BLaER1 treated with 17β-estradiol and CSF1 and Interleukin-3, amounts not matched to agents 10 nM and 100 nM (cell line): ENCODE results near the gene HYPK.
"Not testable (repeated sequence)": the region's sequence is repeated elsewhere in the genome, so short reads cannot be mapped to it uniquely, and the experiment has no call there.

ENCODE experiments used
- H3K27ac ChIP-seq, 11 experiments: shearing (Covaris generic); formaldehyde crosslinking; 2 replicates each; pipeline ENCODE4 v1.8.1; 2022
- H3K27me3 ChIP-seq, 11 experiments: shearing (Covaris generic); formaldehyde crosslinking; 2 replicates each; pipeline ENCODE4 v1.8.1; 2022
- H3K36me3 ChIP-seq, 11 experiments: shearing (Covaris generic); formaldehyde crosslinking; 2 replicates each; pipeline ENCODE4 v1.8.1; 2022
- H3K4me1 ChIP-seq, 10 experiments: shearing (Covaris generic); formaldehyde crosslinking; 2 replicates each; pipeline ENCODE4 v1.8.1; 2022
- H3K4me2 ChIP-seq, 11 experiments: shearing (Covaris generic); formaldehyde crosslinking; 2 replicates each; pipeline ENCODE4 v1.8.1; 2022
- H3K4me3 ChIP-seq, 10 experiments: shearing (Covaris generic); formaldehyde crosslinking; 2 replicates each; pipeline ENCODE4 v1.8.1; 2022
- H3K9ac ChIP-seq, 11 experiments: shearing (Covaris generic); formaldehyde crosslinking; 2 replicates each; pipeline ENCODE4 v1.8.1; 2022
- H3K9me3 ChIP-seq, 11 experiments: shearing (Covaris generic); formaldehyde crosslinking; replicated peaks in 1 of 11; 2 replicates each; pipeline ENCODE4 v1.8.1; 2022
- H4K20me1 ChIP-seq, 11 experiments: shearing (Covaris generic); formaldehyde crosslinking; 2 replicates each; pipeline ENCODE4 v1.8.1; 2022
- Cebpa-rat ChIP-seq, 11 experiments: shearing (Covaris generic); IDR thresholded peaks; 2 replicates each; pipeline ENCODE4 v1.8.1; 2022

The HYPK gene

DNA sequence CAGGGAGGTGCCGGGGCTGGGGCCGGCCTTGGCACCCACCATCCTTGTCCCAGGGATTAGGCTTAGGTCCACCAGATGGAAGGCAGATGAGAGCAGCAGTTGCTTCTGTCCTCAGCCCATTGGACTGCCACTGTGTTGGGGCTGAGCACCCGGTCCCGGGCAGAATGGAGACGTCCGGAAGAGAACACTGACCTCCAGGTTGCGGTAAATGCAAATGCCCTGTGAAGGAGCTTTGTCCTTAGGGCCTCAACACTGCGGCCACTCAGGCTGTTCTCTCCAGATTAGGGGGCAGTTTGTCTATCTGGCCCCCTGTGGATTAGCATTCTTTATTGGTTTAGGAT lies 484 bp upstream of the HYPK start, which contains the start of gene SERINC4:
TSS of gene SERINC4 (minus strand) at position 276 of the 341 bp plus-strand sequence. CDS start at position 42, 234 bp downstream.
- Histone ChIP-seq H3K4me1 (peaks cover 20 to 63% (median 40%) of the 10 kb centered on the region in 10 experiments), H4K20me1 (peaks cover 0 to 40% (median 24%) of the 10 kb centered on the region in 11 experiments; a peak in 19 of 22 replicates), H3K27ac (peak within 1 kb of the TSS; percentile 54 to 88 (median 83)), H3K4me2 (peak within 1 kb of the TSS; percentile 82 to 98 (median 90)), H3K4me3 (peak within 1 kb of the TSS; percentile 80 to 98 (median 90)), H3K36me3 (peaks cover 74 to 92% (median 85%) of the 10 kb centered on the region in 11 experiments), H3K9ac (peak within 1 kb of the TSS; percentile 77 to 92 (median 87)), H3K9me3 (peaks cover 0 to 6% (median 0%) of the 10 kb centered on the region in 11 experiments; a peak in 1 of 22 replicates), H3K27me3 (no peaks in the 10 kb centered on the region)
- no peak for TF ChIP-seq Cebpa-rat (IDR thresholded peaks at IDR 0.05)

DNA sequence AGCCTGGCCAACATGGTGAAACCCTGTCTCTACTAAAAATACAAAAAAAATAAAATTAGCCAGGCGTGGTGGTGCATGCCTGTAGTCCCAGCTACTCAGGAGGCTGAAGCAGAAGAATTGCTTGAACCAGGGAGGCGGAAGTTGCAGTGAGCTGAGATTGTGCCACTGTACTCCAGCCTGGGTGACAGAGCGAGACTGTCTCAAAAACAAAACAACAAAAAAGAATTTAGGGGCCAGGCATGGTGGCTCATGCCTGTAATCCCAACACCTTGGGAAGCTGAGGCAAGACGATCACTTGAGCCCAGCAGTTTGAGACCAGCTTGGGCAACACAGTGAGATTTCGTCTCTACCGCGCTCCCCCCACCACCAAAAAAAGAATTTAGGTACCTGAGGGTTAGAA lies 2.3 kb downstream of the HYPK start:
- peaks cover 79 to 92% (median 87%) of the 10 kb centered on the region in 11 experiments for H3K36me3 ChIP-seq
- H3K27ac ChIP-seq, result not testable (repeated sequence)

DNA sequence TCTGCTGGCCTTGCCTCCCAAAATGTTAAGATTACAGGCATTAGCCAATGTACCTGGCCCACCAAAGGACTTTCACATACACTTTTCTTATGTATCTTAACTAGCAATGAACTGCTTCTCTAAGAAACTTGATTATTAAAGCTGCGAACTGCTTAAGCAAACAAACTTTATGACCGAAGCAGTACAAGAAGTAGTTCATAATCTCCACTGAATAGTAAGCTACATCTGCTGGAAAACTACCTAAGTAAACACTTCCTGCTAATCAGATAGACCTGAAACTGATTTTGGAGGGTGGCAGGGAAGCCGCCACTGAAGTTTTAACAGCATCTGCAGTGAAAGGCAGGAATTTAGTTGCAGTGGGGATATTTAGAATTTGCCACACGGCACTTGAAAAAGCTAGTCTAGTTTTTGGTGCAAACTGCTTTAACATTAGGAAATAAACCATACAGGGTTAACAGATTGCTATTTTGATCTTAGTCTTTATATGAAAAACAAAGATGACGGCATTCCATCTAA lies 8.1 kb downstream of the HYPK start:
- Histone ChIP-seq H3K27me3 (no peaks in the 10 kb centered on the region), H4K20me1 (peaks cover 0 to 12% (median 0%) of the 10 kb centered on the region in 11 experiments; a peak in 5 of 22 replicates), H3K27ac (peak overlapping the region in 1 of 11 experiments; percentile 10; a peak in 2 of 22 replicates), H3K9me3 (no peaks in the 10 kb centered on the region), H3K4me3 (no peak overlapping the region), H3K4me1 (peaks cover 0 to 23% (median 4%) of the 10 kb centered on the region in 10 experiments; a peak in 9 of 20 replicates), H3K9ac (no peak overlapping the region), H3K36me3 (peaks cover 92 to 100% (median 99%) of the 10 kb centered on the region in 11 experiments), H3K4me2 (peak overlapping the region in 3 of 11 experiments; percentile 6 to 71 (median 58); a peak in 5 of 22 replicates)
- no peak for TF ChIP-seq Cebpa-rat (IDR thresholded peaks at IDR 0.05)

More for the DNA sequence above, 2.3 kb downstream of the HYPK start:
- not testable (repeated sequence) for H3K27me3 ChIP-seq, H3K4me3 ChIP-seq, H3K4me2 ChIP-seq, H3K9ac ChIP-seq, H3K9me3 ChIP-seq
- peaks cover 20 to 37% (median 31%) of the 10 kb centered on the region in 10 experiments for H3K4me1 ChIP-seq
- peaks cover 0 to 14% (median 0%) of the 10 kb centered on the region in 11 experiments; a peak in 8 of 22 replicates for H4K20me1 ChIP-seq

DNA sequence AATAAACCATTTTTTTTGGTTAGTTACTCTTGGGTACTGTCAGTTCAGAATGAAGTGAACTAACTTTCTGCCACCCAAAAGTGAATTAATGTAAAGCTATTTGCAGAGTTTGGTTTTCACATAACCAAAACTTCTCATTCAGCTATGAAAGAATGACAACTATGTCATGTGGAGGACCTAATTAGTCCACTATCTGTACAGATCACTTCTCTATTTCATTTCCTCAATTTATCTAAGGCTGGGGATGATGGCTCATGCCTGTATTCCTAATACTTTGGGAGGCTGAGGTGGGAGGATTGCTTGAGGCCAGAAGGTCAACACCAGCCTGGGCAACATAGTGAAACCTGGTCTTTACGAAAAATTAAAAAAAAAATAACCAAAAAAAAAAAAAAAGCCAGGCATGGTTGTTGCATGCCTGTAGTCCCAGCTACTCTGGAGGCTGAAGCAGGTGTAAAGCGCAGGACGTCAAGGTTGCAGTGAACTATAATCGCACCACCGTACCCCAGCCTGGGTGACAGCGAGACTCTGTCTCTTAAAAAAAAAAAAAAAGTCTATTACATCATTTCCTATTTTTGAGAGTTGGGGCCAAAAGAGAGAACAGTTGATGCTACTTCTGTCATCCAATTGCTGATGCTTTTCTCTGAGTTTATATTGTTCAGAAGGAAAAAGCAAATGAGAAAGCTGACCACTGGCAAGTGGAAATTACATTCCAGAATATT lies 8.7 kb downstream of the HYPK start:
- peaks cover 0 to 23% (median 4%) of the 10 kb centered on the region in 10 experiments; a peak in 9 of 20 replicates for H3K4me1 ChIP-seq
- peaks cover 0 to 12% (median 0%) of the 10 kb centered on the region in 11 experiments; a peak in 5 of 22 replicates for H4K20me1 ChIP-seq
- H3K9me3 ChIP-seq, result no peaks in the 10 kb centered on the region
- peak overlapping the region in 4 of 11 experiments; percentile 3 to 71 (median 32); a peak in 4 of 22 replicates for H3K4me2 ChIP-seq
- no peaks in the 10 kb centered on the region for H3K27me3 ChIP-seq
- no peak overlapping the region for H3K9ac ChIP-seq
- H3K36me3 ChIP-seq, result peaks cover 94 to 100% (median 99%) of the 10 kb centered on the region in 11 experiments
- no peak overlapping the region for H3K4me3 ChIP-seq
- no peak for TF ChIP-seq Cebpa-rat (IDR thresholded peaks at IDR 0.05)
- H3K27ac ChIP-seq, result peak overlapping the region in 1 of 11 experiments; percentile 10; a peak in 1 of 22 replicates

GRCh38 chr15:43815064-43815463 lies 14.7 kb downstream of the HYPK start:
- Histone ChIP-seq H4K20me1 (peaks cover 2 to 35% (median 20%) of the 10 kb centered on the region in 11 experiments; a peak in 14 of 22 replicates), H3K36me3 (peaks cover 84 to 100% (median 95%) of the 10 kb centered on the region in 11 experiments), H3K4me1 (peaks cover 0 to 23% (median 12%) of the 10 kb centered on the region in 10 experiments; a peak in 16 of 20 replicates)
- not testable (repeated sequence) for H3K9ac ChIP-seq, H3K4me3 ChIP-seq, H3K27ac ChIP-seq, H3K9me3 ChIP-seq, H3K4me2 ChIP-seq, H3K27me3 ChIP-seq

- H3K4me3 ChIP-seq, result no peak overlapping the region; a peak in 1 of 20 replicates
- H3K27ac ChIP-seq, result no peak overlapping the region
- 0 out of 22 replicates have a peak overlapping the region, but pooled peaks of 2 of the 11 experiments have one; percentile 23 to 34 for H3K9ac ChIP-seq
- no peak for TF ChIP-seq Cebpa-rat (IDR thresholded peaks at IDR 0.05)
- H3K27me3 ChIP-seq, result no peaks in the 10 kb centered on the region
- peaks cover 38 to 63% (median 49%) of the 10 kb centered on the region in 10 experiments for H3K4me1 ChIP-seq
- H4K20me1 ChIP-seq, result peaks cover 2 to 43% (median 32%) of the 10 kb centered on the region in 11 experiments; a peak in 14 of 22 replicates
- H3K36me3 ChIP-seq, result peaks cover 30 to 46% (median 43%) of the 10 kb centered on the region in 11 experiments
- H3K4me2 ChIP-seq, result peak overlapping the region in 8 of 11 experiments; percentile 80 to 98 (median 92); a peak in 8 of 22 replicates
- peaks cover 0 to 8% (median 0%) of the 10 kb centered on the region in 11 experiments; a peak in 5 of 22 replicates for H3K9me3 ChIP-seq
Measured at GRCh38 chr15:43821505-43821904, 21.1 kb downstream of the HYPK start.

GRCh38 chr15:43824302-43825246 lies 24.2 kb downstream of the HYPK start, which contains the start of gene MFAP1:
Gene MFAP1, minus strand, starts transcription at chr15:43824690. Its CDS starts 121 bp downstream, at chr15:43824569.
- H3K27me3 ChIP-seq, result no peaks in the 10 kb centered on the region

GRCh38 chr15:43825305-43825704 lies 24.9 kb downstream of the HYPK start:
- peaks cover 7 to 30% (median 16%) of the 10 kb centered on the region in 11 experiments; a peak in 17 of 22 replicates for H3K36me3 ChIP-seq
- H3K27ac ChIP-seq, result peak overlapping the region in 7 of 11 experiments; percentile 86 to 94 (median 90); a peak in 12 of 22 replicates
- H3K9me3 ChIP-seq, H3K27me3 ChIP-seq: not testable (repeated sequence)
- H3K9ac ChIP-seq, result peak overlapping the region in 3 of 11 experiments; percentile 91 to 95 (median 95); a peak in 3 of 22 replicates
- peaks cover 58 to 78% (median 70%) of the 10 kb centered on the region in 10 experiments for H3K4me1 ChIP-seq
- H3K4me2 ChIP-seq, result peak overlapping the region in 7 of 11 experiments; percentile 14 to 88 (median 55); a peak in 10 of 22 replicates
- peak overlapping the region in 1 of 10 experiments; percentile 92; a peak in 1 of 20 replicates for H3K4me3 ChIP-seq
- peaks cover 0 to 15% (median 6%) of the 10 kb centered on the region in 11 experiments; a peak in 11 of 22 replicates for H4K20me1 ChIP-seq

More at GRCh38 chr15:43824302-43825246, 24.2 kb downstream of the HYPK start, which contains the start of gene MFAP1:
- peak within 1 kb of the TSS; percentile 79 to 96 (median 91) for H3K27ac ChIP-seq
- H3K36me3 ChIP-seq, result peaks cover 7 to 30% (median 20%) of the 10 kb centered on the region in 11 experiments; a peak in 18 of 22 replicates
- H3K4me2 ChIP-seq, result peak within 1 kb of the TSS; percentile 80 to 98 (median 92)
- peaks cover 51 to 74% (median 65%) of the 10 kb centered on the region in 10 experiments for H3K4me1 ChIP-seq
- peak within 1 kb of the TSS; percentile 74 to 98 (median 92) for H3K4me3 ChIP-seq
- H3K9me3 ChIP-seq, result peaks cover 0 to 8% (median 0%) of the 10 kb centered on the region in 11 experiments; a peak in 5 of 22 replicates
- no peak for TF ChIP-seq Cebpa-rat (IDR thresholded peaks at IDR 0.05)
- H4K20me1 ChIP-seq, result peaks cover 0 to 20% (median 11%) of the 10 kb centered on the region in 11 experiments; a peak in 13 of 22 replicates
- H3K9ac ChIP-seq, result peak within 1 kb of the TSS; percentile 87 to 98 (median 95)
